IMR-90 (cell line): Measurements from ENCODE around the gene LRRC8C. TPM values are rescaled to one million over a fixed set of nuclear protein-coding genes. Genes with fewer than 3 reads are reported as not detected.

Experiments
- ATAC-seq: fragments of 200-7000 bp; cut with Tn5 transposase; 2 replicates; pipeline ENCODE4 v1.9.1; 2020; ENCODE audit warnings: low read depth, mild to moderate bottlenecking, moderate library complexity
- BruUV-seq: library from RNA; stranded (reverse); fragments of 400-500 nt; replicated peaks from 2 replicates; lab custom pipeline; 2021; lab: Mats Ljungman, UMichigan
- CTCF ChIA-PET: fragments of 300-600 bp; formaldehyde crosslinking; extraction: SDS; loops from one replicate; lab custom pipeline; 2021; ENCODE audit warnings: antibody characterized with exemption; lab: Yijun Ruan, JAX
- POLR2A ChIA-PET: fragments of 300-600 bp; sonication (Branson Sonifier 250); formaldehyde crosslinking; loops from one replicate; lab custom pipeline; 2022; ENCODE audit warnings: antibody characterized with exemption; ENCODE audit not compliant: unreplicated experiment; lab: Charles Lee
- DNase-seq: peaks from one replicate; pipeline ENCODE4 v3.0.0; 2013
- H2AFZ ChIP-seq: replicated peaks from 2 replicates; pipeline ENCODE3; 2013; ENCODE audit warnings: low read length, mild to moderate bottlenecking; ENCODE audit not compliant: poor library complexity
- H2AK5ac ChIP-seq: 2 replicates; pipeline ENCODE4 v1.6.1; 2013; ENCODE audit warnings: low read depth, low read length, inconsistent platforms
- H2AK9ac ChIP-seq: replicated peaks from 2 replicates; pipeline ENCODE3; 2013; ENCODE audit warnings: mild to moderate bottlenecking, low read depth, low read length, moderate library complexity; ENCODE audit not compliant: poor library complexity
- H2BK120ac ChIP-seq: 2 replicates; pipeline ENCODE4 v1.6.1; 2013; ENCODE audit warnings: low read depth, low read length, inconsistent platforms
- H2BK15ac ChIP-seq: 3 replicates; pipeline ENCODE4 v1.6.1; 2013; ENCODE audit warnings: low read depth, low read length, inconsistent platforms
- H2BK20ac ChIP-seq: 2 replicates; pipeline ENCODE4 v1.6.1; 2013; ENCODE audit warnings: low read depth, mild to moderate bottlenecking, inconsistent platforms, low read length, moderate library complexity
- H2BK5ac ChIP-seq: 2 replicates; pipeline ENCODE4 v1.6.1; 2013; ENCODE audit warnings: mild to moderate bottlenecking, low read depth, low read length, inconsistent platforms; ENCODE audit not compliant: poor library complexity, severe bottlenecking
- H3K14ac ChIP-seq: replicated peaks from 2 replicates; pipeline ENCODE4 v1.6.1; 2013; ENCODE audit warnings: low read depth, low read length, inconsistent platforms
- H3K18ac ChIP-seq: 2 replicates; pipeline ENCODE4 v1.6.1; 2013; ENCODE audit warnings: low read depth, low read length, control low read depth
- H3K23ac ChIP-seq: 2 replicates; pipeline ENCODE4 v1.6.1; 2013; ENCODE audit warnings: low read depth, low read length, inconsistent platforms
- H3K27ac ChIP-seq: 2 replicates; pipeline ENCODE4 v1.5.1; 2013; ENCODE audit warnings: mild to moderate bottlenecking, control low read depth, low read length; ENCODE audit not compliant: insufficient read depth
- H3K27me3 ChIP-seq: 2 replicates; pipeline ENCODE4 v1.6.1; 2013; ENCODE audit warnings: low read length; ENCODE audit not compliant: control insufficient read depth, insufficient read depth
- H3K36me3 ChIP-seq: 2 replicates; pipeline ENCODE4 v1.6.1; 2013; ENCODE audit warnings: low read length, mixed read lengths; ENCODE audit not compliant: control insufficient read depth, insufficient read depth
- H3K4ac ChIP-seq: 2 replicates; pipeline ENCODE4 v1.6.1; 2013; ENCODE audit warnings: low read depth, low read length, inconsistent platforms
- H3K4me1 ChIP-seq: 2 replicates; pipeline ENCODE4 v1.6.1; 2013; ENCODE audit warnings: low read length, mixed read lengths; ENCODE audit not compliant: control insufficient read depth, insufficient read depth
- H3K4me2 ChIP-seq: 2 replicates; pipeline ENCODE4 v1.6.1; 2013; ENCODE audit warnings: low read depth, mild to moderate bottlenecking, control low read depth, low read length, moderate library complexity
- H3K4me3 ChIP-seq: 2 replicates; pipeline ENCODE4 v1.5.1; 2013; ENCODE audit warnings: low read depth, mild to moderate bottlenecking, control low read depth, low read length, moderate library complexity; ENCODE audit not compliant: insufficient read depth
- H3K56ac ChIP-seq: 2 replicates; pipeline ENCODE4 v1.6.1; 2013; ENCODE audit warnings: low read length, inconsistent platforms; ENCODE audit not compliant: insufficient read depth; ENCODE audit errors: extremely low read depth
- H3K79me1 ChIP-seq, 2 experiments: 2 replicates each; pipeline ENCODE4 v1.6.1; 2013; ENCODE audit warnings: low read length in 2 of 2, inconsistent platforms in 1 of 2, low read depth in 1 of 2
- H3K9ac ChIP-seq: 2 replicates; pipeline ENCODE4 v1.6.1; 2013; ENCODE audit warnings: low read depth, low read length, control low read depth
- H3K9me1 ChIP-seq: 2 replicates; pipeline ENCODE4 v1.6.1; 2013; ENCODE audit warnings: low read length, inconsistent platforms; ENCODE audit not compliant: insufficient read depth
- H3K9me3 ChIP-seq: 2 replicates; pipeline ENCODE4 v1.6.1; 2013; ENCODE audit warnings: low read length; ENCODE audit not compliant: control insufficient read depth, insufficient read depth
- H4K20me1 ChIP-seq: 2 replicates; pipeline ENCODE4 v1.6.1; 2013; ENCODE audit warnings: low read length, inconsistent platforms; ENCODE audit not compliant: insufficient read depth
- H4K5ac ChIP-seq: 2 replicates; pipeline ENCODE4 v1.6.1; 2013; ENCODE audit warnings: mild to moderate bottlenecking, low read depth, low read length, control low read depth
- H4K8ac ChIP-seq, 2 experiments: 2 replicates each; pipeline ENCODE4 v1.6.1; 2013; ENCODE audit warnings: low read depth in 2 of 2, low read length in 2 of 2, control low read depth in 1 of 2, inconsistent platforms in 1 of 2
- H4K91ac ChIP-seq: 2 replicates; pipeline ENCODE4 v1.6.1; 2013; ENCODE audit warnings: low read depth, low read length, inconsistent platforms; ENCODE audit not compliant: insufficient read depth
- BHLHE40 ChIP-seq: fragments of 150-350 bp; IDR thresholded peaks from 2 replicates; pipeline ENCODE4 v1.6.1; 2016; ENCODE audit warnings: mild to moderate bottlenecking, low read depth, low read length
- CEBPB ChIP-seq: IDR thresholded peaks from 2 replicates; pipeline ENCODE4 v1.6.1; 2012; ENCODE audit warnings: low read depth, low read length, improper control_type of control experiment
- CHD1 ChIP-seq: IDR thresholded peaks from 2 replicates; pipeline ENCODE4 v1.6.1; 2012; ENCODE audit warnings: low read depth, low read length, improper control_type of control experiment
- FOS ChIP-seq: fragments of 150-350 bp; IDR thresholded peaks from 2 replicates; pipeline ENCODE4 v1.6.1; 2016; ENCODE audit warnings: low read depth, low read length
- MAZ ChIP-seq: IDR thresholded peaks from 2 replicates; pipeline ENCODE4 v1.6.1; 2012; ENCODE audit warnings: low read depth, mild to moderate bottlenecking, low read length, improper control_type of control experiment, moderate library complexity, borderline replicate concordance
- MXI1 ChIP-seq: IDR thresholded peaks from 2 replicates; pipeline ENCODE4 v1.6.1; 2012; ENCODE audit warnings: low read depth, mild to moderate bottlenecking, low read length, moderate library complexity, borderline replicate concordance
- POLR2A ChIP-seq: IDR thresholded peaks from 2 replicates; pipeline ENCODE4 v1.6.1; 2012; ENCODE audit warnings: mild to moderate bottlenecking, low read depth, low read length
- RCOR1 ChIP-seq: IDR thresholded peaks from 2 replicates; pipeline ENCODE4 v1.6.1; 2012; ENCODE audit warnings: mild to moderate bottlenecking, low read length, improper control_type of control experiment; ENCODE audit not compliant: insufficient replicate concordance
- RFX5 ChIP-seq: IDR thresholded peaks from 2 replicates; pipeline ENCODE4 v1.8.0; 2012; ENCODE audit warnings: low read depth, mild to moderate bottlenecking, low read length, moderate library complexity
- SMC3 ChIP-seq: fragments of 150-350 bp; IDR thresholded peaks from 2 replicates; pipeline ENCODE4 v1.6.1; 2016; ENCODE audit warnings: low read depth, mild to moderate bottlenecking, antibody characterized with exemption, low read length, moderate library complexity
- WGBS, 2 experiments: methylation state at CpG; one replicate each; pipeline versions ENCODE4 v1.1.5 to v1.1.7; 2013; ENCODE audit warnings: missing lambda C conversion rate in 2 of 2; ENCODE audit not compliant: insufficient read length in 1 of 2; ENCODE audit errors: extremely low coverage in 2 of 2; 5-methylcytosine and 5-hydroxymethylcytosine counted together
- dilution Hi-C: fragments of 300-500 bp; cut with HindIII; formaldehyde crosslinking; loops from one replicate; pipeline ENCODE4 v1.14.3; 2018; ENCODE audit warnings: low sequenced_read_pairs; ENCODE audit not compliant: unreplicated experiment
- in situ Hi-C: fragments of 300-500 bp; cut with MboI; formaldehyde crosslinking; loops from 3 replicates; pipeline ENCODE4 v1.14.3; 2019; ENCODE audit warnings: low sequenced_read_pairs, inconsistent platforms, mixed read lengths
- intact Hi-C: fragments of 100-400 bp; cut with micrococcal nuclease; formaldehyde crosslinking; loops from 2 replicates; pipeline ENCODE4 v1.10.0; 2022
- polyA plus RNA-seq, 3 experiments: library from polyadenylated mRNA; depleted of rRNA; stranded (reverse); fragments of >200 nt; gene quantifications; 2 replicates each; pipeline ENCODE4 v1.2.3, GENCODE V29; 2012; ENCODE audit warnings: low replicate concordance in 1 of 3
- total RNA-seq: library from RNA; depleted of rRNA; stranded (reverse); fragments of >200 nt; gene quantifications from 2 replicates; pipeline ENCODE4 v1.2.3, GENCODE V29; 2012
- TF ChIP-seq, protein P1 (sequence below): fragments of 150-350 bp; IDR thresholded peaks from 2 replicates; pipeline ENCODE4 v1.6.1; 2016; ENCODE audit warnings: low read depth, mild to moderate bottlenecking, low read length, moderate library complexity, borderline replicate concordance

LRRC8C gene
- total and polyA plus RNA-seq, 2 of the 4 experiments (the other 2 are of a cell fraction) = 6.5 to 12.9 TPM

- Histone ChIP-seq H3K14ac (peak overlapping the region; percentile 49; the same call in 1 of the 2 replicates), H2AK5ac (peak overlapping the region; percentile 80), H3K9me1 (peaks cover 21% of the 10 kb centered on the region), H2BK5ac (peak overlapping the region; percentile 81), H2BK20ac (peak overlapping the region; percentile 73; the same call in 1 of the 2 replicates), H3K56ac (no peak overlapping the region), H4K20me1 (peaks cover 3% of the 10 kb centered on the region; the same call in 1 of the 2 replicates), H3K4me3 (no peak overlapping the region), H3K9me3 (no peaks in the 10 kb centered on the region), H2BK15ac (peak overlapping the region; percentile 32; the same call in 2 of the 3 replicates), H2AK9ac (peak overlapping the region; percentile 33), H3K36me3 (no peaks in the 10 kb centered on the region), H2AFZ (peak overlapping the region; percentile 81), H3K9ac (no peak overlapping the region), H3K23ac (peak overlapping the region; percentile 32; the same call in 1 of the 2 replicates), H3K27me3 (no peaks in the 10 kb centered on the region), H4K5ac (peak overlapping the region; percentile 53), H4K91ac (peak overlapping the region; percentile 77), H3K4me1 (peaks cover 11% of the 10 kb centered on the region), H3K18ac (peak overlapping the region; percentile 65; the same call in 1 of the 2 replicates), H3K4ac (peak overlapping the region; percentile 84), H3K4me2 (peak overlapping the region; percentile 67), H3K79me1 (peaks cover 10 to 28% of the 10 kb centered on the region in 2 experiments; a peak in 3 of 4 replicates), H4K8ac (peak overlapping the region in 1 of 2 experiments; percentile 76; a peak in 1 of 4 replicates), H2BK120ac (peak overlapping the region; percentile 90), H3K27ac (peak overlapping the region; percentile 65)
- CTCF ChIA-PET = no interaction called here
- DNase-seq (peak; percentile 96), ATAC-seq (peak; percentile 95)
- WGBS, 2 experiments = no CpG with 5 or more reads among the region's 4 CpGs
- in situ Hi-C loops (no loop called here), dilution Hi-C loops (no loop called here), intact Hi-C loops (no loop called here)
- POLR2A ChIA-PET = no interaction called here
- TF ChIP-seq MAZ = no peak
- no peak for TF ChIP-seq RCOR1
- no peak for TF ChIP-seq POLR2A
- no peak for TF ChIP-seq RFX5
- no peak for TF ChIP-seq CHD1
- no peak for TF ChIP-seq SMC3
- TF ChIP-seq, protein P1, sequence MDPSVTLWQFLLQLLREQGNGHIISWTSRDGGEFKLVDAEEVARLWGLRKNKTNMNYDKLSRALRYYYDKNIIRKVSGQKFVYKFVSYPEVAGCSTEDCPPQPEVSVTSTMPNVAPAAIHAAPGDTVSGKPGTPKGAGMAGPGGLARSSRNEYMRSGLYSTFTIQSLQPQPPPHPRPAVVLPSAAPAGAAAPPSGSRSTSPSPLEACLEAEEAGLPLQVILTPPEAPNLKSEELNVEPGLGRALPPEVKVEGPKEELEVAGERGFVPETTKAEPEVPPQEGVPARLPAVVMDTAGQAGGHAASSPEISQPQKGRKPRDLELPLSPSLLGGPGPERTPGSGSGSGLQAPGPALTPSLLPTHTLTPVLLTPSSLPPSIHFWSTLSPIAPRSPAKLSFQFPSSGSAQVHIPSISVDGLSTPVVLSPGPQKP = no peak
- TF ChIP-seq FOS = peak; percentile 56; the same call in 1 of the 2 replicates
- TF ChIP-seq MXI1 = no peak
- TF ChIP-seq CEBPB = peak; percentile 87
- no peak for TF ChIP-seq BHLHE40
- BruUV-seq = no TSS peak
Observed at GRCh38 chr1:89725011-89725370, 92.1 kb downstream of the LRRC8C start.
